ENCODE data around the gene PDE4DIP.
"Not testable (repeated sequence)": the region's sequence is repeated elsewhere in the genome, so short reads cannot be mapped to it uniquely, and the experiment has no call there.

DNA sequence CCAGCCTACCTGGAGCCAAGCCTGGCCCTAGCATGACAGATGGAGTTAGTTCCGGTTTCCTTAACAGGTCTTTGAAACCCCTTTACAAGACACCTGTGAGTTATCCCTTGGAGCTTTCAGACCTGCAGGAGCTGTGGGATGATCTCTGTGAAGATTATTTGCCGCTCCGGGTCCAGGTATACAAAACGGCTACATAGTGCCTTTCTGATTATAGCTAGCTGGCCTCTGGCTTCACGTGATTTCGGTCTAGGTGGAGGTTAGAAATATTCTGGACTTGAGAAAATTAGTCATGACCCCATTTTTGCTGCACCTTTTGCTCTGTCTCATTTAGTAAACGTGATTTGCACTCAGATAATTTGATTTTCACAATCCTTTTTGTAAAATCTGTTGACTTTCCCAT, 109.5 kb downstream of the PDE4DIP start:
- TF ChIP-seq, protein P1, sequence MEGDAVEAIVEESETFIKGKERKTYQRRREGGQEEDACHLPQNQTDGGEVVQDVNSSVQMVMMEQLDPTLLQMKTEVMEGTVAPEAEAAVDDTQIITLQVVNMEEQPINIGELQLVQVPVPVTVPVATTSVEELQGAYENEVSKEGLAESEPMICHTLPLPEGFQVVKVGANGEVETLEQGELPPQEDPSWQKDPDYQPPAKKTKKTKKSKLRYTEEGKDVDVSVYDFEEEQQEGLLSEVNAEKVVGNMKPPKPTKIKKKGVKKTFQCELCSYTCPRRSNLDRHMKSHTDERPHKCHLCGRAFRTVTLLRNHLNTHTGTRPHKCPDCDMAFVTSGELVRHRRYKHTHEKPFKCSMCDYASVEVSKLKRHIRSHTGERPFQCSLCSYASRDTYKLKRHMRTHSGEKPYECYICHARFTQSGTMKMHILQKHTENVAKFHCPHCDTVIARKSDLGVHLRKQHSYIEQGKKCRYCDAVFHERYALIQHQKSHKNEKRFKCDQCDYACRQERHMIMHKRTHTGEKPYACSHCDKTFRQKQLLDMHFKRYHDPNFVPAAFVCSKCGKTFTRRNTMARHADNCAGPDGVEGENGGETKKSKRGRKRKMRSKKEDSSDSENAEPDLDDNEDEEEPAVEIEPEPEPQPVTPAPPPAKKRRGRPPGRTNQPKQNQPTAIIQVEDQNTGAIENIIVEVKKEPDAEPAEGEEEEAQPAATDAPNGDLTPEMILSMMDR (IDR thresholded peaks at IDR 0.05): not testable (repeated sequence)
- TF ChIP-seq POLR2A (IDR thresholded peaks at IDR 0.05): not testable (repeated sequence)
